HG02642 (cell line): ENCODE measurements around the gene BAZ1B.

Source experiments
- ATAC-seq: cut with Tn5 transposase; IDR thresholded peaks from one replicate; pipeline ENCODE4 v1.9.1; 2021; ENCODE audit warnings: mild to moderate bottlenecking; ENCODE audit not compliant: unreplicated experiment, poor library complexity

Gene BAZ1B

DNA sequence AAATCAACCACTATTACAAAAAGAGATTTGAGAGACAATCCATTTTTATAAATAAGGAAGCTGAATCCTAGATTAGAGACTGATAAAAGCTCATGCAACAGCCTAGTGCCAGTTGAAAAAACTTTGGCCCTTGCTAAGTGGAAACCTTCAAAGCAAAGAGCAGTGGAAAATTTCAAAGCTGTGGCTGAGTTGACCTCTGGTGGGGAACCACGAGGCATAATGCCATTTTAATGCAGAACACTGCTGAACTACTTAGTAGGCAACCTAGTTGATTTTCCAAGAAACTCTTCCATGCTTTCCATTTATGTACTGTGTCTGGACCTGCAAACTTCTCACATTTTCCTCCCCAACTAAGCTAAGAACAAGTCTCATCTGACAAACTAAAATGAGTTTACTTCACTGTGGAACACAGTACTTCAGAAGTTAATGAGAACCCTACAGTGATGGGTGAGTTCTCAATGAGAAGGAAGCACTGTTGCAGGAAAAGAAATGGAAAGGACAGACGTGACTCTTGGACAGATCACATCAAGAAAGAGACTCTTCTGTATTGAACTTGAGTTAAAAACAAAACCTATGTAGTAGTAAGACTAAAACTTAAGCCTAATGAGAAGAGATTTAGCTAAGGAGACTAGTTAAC lies 69.0 kb downstream of the BAZ1B start:
- no peak for ATAC-seq

DNA sequence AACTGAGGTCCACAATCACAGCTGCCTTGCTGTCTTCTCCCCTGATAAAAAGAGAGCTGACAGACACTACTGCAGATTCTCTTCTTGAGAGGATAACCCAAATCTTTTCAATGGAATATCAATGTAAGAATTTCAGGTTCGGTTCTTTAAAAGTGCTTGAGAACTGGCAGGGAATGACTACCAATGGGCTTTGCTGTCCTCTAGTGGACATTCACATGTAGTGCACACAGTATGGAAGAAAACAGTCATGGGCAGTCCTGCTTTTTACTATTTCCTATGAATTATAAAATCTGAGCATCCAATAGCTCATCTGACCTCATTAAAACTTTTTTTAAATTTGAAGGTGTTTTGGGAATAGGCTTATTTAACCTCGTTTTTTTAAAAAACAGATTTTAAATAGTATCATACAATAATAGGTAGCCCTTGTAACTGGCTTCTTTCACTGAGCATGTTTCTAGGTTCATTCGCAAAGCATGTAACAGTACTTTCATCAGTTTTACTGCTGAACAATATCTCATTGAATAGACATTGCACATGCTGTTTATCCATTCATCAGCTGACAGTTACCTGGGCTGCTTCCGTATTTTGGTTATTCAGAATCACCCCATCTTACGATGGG lies 70.2 kb downstream of the BAZ1B start:
- ATAC-seq: no peak

DNA sequence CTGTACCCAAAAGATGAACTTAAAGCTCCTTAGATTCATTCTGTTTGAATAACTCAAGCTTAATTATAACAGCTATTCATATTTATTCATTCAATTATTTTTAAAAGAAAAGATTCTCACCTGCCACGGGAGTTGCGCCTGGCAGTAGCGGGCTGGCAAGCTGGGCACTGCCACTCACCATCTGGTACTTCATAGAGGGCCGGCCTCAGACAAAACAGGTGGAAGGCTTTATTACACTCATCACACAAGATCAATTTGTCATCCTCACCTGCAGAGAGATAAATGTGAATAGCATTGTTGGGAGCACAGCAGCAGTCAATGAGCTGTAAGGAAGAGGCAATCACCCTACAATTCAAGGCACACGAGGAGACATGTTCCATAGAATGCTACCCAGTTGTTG lies 72.7 kb downstream of the BAZ1B start:
- ATAC-seq: no peak

DNA sequence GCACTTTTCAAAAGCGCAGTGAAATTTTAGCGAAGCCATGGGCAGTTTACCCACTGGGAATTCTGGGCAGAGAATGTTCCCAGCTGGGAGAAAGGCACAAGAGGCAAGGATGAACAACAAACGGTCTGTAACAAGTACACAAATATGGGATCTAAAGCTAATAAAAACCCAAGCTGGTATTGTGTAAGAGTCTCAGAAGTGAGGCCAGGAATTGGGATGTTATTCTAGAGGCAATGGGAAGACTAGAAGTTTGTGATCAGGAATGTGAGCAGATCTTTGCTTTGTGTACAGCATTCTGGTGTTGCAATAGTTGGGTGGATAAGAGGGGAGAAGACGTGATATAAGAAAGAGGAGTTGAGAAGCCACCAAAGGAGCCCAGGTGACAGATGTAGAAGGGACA lies 73.5 kb downstream of the BAZ1B start:
- ATAC-seq: no peak

DNA sequence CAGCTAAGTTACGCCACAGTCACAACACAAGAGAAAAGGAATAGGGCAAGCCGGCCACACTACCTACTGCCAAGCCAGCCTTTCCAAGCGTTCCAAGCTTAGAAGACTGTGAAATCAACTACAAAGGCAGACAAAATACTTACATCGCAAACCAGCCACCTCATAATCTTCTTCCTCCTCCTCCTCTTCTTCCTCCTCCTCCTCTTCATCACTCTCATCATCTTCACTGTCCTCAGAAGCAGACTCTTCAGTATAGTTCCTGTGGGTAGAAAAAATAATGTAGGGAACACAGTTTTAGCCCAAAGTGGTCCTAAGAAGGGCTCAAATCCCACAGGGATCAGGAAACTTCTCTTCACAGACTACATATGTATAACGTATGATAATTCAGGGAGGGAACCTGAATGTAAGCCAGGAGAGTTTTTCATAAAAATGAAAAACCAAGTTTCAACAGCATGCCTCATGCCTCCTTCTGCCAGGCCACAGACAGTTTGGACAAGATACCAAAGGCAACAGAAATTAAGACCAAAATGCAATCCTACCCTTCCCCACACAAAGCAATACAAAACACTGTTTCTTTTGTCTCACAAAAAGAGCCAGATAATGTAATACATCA lies 74.9 kb downstream of the BAZ1B start:
- no peak for ATAC-seq

DNA sequence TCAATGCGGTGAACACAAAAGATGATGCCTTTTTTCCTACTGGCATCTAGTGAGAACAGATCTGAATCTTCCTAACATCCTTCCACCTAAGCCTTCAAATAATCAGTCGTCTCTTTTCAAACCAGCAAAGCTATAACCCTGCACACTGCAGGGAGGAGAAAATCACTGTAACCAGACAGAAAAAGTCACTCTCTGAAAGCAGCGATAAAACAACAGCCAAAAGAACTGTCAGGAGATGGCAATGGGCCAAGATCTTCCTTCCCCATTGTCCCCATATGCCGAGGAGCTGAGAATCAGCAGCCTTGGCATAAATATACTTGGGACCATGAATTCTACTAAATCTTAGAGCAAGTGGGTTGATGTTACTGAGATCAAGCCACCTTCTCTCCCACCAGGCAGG lies 75.4 kb downstream of the BAZ1B start:
- no peak for ATAC-seq

DNA sequence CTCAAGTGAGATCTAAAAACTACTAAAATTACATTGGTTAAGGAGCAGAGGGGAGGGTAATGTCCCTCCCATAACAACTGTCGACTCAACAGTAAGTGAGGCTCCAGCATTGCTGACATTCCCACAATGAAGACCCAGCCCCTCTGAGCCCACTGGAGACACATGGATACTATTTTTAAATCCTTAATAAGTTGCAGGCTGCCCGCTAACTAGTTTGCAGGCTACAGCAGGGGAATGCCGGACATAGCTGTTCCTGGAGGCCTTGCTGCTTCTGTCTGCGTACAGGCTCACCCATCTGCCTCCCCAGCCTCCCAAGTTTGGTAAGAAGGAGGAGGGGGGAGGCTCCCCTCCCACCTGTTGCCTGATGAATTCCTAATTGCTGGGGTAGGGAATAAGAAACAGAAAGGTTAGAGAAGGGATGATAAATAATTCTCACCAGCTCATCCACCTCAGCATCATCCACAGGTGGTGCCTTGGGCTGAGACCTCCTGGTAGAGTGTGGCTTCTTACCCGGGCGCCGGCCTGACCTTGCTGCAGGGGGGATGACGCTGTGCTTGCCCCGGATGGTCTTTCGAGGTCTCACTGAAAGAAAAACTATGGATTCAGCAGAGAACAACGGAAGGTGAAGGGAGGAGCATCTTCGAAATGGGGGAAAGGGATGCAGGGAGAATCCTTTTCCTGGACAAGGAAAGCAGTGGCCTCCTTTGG lies 78.4 kb downstream of the BAZ1B start:
- ATAC-seq: no peak

DNA sequence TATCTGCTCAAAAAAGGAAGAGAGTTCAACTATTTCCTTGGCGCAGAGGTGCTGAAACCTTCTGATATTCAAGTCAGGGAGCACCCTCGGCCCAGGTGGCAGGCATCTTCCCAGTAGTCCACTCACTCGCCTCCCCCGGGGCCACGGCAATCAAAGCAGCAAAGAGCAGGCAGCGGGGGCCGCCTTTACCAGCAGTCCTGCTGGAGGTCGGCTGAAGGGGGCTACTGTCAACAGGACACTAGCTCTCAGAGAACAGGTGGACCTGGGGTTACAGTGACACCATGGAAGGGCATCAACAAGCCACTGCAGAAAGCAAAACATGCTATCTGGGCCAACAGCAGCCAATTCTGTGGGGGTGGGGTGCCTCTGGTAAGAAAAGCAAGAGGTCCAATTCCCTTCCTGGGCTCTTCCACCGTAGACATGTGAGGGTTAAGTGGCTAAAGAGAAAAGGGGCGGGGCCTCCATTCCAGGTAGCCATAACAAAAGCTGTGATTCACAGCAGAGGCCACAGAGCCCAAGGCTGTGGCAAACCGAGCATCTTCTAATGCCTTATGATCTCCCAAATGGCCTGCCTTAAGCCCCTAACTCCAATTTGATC lies 79.1 kb downstream of the BAZ1B start:
- ATAC-seq: no peak

DNA sequence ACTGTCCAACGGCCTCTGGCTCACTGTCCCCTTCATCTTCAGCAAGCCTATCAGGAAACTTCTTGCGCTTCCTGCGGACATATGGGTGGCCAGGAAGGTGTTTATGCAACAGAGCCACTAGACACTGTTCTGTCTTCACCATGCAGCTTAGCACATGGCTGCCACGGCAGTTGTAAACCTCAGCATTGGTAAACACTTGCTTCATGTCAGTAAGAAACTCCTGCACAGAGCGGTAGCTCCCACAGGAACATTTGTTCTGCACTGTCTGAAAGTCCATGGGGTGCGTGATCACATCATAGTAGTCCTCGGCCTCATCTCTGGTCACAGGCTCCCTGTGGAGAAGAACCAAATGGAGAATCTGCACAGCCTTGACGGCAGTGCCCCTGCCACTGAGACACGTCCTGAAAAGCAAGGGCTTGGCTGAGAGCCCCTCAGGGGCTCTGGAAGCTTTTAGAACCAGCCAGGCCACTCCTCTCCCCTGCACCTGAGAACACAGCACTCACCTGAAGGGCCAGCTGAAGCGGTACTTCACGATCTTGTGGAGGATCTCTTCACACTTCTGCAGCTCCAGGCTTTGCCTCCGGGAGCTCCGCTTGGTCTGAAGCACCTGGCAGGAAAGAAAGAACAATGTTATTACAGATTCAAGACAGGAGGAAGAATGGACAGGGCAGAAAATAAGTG lies 79.7 kb downstream of the BAZ1B start:
- no peak for ATAC-seq

DNA sequence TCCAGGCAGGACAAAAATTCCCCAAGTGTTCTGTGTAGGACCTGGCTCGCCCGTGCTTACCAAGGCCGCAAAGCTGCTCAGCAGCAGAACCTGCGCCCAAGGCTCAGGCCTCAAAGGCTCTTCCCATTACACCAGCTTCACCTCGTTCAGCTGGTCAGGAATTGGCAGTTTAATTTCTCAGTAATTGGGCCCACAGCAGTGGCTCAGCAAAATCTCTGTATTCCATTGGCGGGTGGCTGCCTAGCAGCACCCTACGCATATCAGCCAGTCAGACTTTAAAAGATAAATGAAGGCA lies 82.7 kb downstream of the BAZ1B start:
- no peak for ATAC-seq

DNA sequence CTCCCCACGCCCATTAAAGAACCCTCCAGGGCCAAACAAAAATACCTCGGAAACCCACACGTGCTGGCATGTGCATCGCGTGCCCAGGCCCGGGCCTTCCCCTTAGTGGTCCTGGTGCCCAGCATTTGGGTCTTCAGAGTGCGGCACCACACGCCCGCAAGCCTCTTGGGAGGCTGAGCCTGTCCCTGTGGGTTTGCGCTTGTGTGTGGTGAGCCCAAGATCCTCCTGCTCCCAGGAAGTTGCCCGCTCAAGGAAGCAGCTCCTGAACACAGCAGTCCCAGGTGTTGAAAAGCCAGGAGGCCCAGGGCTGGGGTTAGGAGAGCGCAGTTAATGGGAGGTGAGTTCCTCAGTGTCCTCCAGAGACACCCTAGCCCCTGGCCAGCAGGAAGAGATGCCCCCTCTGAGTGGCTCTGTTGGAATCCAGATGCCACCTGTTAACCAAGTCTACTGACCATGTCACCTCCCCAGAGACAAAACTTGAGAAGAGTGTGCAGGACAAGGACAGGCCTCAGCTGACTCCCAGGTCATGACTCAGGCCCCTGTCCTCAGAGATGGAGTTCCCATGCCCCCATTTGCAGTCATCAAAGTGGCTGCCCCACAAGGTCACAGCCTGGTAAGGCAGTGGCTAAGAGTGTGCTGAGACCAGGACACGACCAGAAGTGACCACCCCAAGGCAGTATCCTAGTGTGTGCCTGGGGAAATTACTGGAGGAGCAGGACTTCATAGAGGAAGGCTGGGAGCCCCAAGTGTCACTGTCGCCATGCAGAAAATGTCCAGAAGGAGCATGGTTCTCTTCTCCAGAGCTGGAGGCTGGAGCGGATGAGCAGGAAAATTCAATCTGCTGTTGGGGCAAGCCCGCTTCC lies 83.3 kb downstream of the BAZ1B start:
- ATAC-seq: no peak

DNA sequence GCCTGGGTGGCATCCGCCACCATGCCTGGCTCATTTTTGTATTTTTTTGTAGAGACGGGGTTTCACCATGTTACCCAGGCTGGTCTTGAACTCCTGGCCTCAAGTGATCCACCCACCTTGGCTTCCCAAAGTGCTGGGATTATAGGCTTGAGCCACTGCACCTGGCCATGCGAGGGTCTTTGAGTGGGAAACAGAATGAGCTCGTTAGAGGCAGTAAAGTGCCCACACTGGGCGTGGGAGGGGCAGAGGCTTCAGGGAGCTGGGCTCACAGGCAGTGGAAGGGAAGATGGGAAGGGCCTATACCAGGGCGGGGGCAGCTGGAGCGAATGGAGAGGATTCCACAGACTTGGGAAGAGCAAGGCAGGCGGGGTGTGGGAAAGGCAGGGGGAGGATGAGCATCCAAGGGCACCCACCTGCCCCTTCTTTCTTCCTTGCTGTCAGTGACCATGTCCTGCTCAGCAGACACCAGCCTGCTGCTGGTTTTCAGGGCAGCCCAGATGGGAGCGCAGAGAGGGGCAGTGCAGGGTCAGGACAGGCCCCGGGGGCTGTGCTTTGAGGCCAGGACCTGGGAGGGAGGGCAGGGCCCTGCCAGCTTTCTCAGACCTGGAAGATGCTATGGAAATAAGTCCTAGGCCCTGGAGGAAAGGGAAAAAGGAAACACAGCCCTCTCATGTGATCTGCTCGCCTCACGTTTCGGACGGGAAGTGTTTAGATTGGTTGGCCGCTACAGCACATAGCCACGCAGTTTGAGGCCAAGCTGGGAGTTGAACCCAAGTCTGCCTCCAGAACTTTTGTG lies 84.3 kb downstream of the BAZ1B start:
- no peak for ATAC-seq

DNA sequence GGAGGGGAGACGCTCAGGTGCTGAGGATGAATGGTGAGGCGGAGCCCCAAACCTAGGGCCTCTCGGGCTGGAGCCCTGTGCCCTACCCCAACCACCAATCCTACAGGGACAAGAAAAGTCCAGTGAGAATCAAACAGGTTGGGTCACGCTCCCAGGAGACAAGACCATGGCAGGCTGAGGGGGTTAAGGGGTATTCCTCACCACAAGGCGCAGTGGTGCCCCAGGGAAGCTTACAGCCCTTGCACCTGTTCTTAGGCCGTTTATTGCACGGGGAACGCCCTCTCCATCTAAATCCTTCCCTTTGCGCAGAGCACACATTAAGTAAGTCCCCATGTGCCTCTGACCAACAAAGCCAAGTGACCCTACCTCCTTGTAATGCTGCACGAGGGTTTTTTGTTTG lies 85.0 kb downstream of the BAZ1B start:
- ATAC-seq: no peak

DNA sequence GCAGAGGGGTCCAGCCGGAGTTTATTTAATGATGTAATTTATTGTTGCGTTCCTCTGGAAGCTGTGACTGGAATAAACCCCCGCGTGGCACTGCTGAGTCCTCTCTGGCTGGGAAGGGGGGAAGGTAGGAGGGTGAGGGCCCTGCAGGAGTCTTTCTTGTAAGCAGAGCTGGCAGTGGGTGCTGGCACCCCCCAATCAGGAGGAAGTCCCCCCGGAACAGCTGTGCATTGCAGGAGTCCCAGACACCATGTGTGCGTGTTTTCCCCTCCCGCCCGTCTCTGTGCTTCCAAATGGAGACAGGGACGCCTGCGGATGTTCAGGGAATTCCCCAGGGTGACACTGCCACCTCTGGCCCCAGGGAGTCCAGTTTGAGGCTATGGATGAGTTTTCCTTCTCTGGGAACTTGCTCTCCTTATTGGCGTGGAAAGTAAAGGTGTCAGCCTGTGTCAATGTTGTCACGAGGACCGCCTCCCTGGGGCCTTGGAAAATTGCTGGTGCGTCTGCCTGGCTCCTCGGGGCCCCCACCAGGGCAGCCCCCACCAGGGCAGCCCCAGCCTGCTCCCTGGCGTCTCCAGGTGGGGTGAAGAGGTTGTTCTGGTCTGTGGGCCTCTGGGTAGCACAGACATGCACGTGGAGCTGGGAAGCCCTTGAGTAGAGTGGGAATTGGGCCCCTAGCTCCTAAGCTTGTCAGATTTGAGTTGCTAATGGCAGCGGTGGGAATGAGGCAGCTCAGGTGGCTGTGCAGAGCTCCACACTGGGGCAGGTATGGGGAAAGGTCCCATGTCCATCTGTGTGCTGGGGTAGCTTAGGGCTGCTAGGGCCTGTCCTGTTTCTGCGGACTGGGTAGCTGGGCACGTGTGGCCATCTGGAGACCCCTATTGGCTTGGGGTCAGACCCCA lies 85.8 kb downstream of the BAZ1B start:
- ATAC-seq: no peak

DNA sequence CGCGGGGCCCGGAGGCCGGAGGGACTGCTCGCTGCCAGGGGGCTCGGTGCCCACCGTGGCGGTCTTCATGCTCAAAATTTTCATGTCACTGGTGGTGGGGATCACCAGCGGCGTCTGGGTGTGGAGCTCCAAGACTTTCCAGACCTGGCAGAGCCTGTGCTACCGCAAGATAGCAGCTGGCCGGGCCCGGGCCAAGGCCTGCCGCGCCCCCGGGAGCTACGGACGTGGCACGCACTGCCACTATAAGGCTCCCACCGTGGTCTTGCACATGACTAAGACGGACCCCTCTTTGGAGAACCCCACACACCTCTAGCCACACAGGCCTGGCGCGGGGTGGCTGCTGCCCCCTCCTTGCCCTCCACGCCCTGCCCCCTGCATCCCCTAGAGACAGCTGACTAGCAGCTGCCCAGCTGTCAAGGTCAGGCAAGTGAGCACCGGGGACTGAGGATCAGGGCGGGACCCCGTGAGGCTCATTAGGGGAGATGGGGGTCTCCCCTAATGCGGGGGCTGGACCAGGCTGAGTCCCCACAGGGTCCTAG lies 86.6 kb downstream of the BAZ1B start:
- no peak for ATAC-seq

DNA sequence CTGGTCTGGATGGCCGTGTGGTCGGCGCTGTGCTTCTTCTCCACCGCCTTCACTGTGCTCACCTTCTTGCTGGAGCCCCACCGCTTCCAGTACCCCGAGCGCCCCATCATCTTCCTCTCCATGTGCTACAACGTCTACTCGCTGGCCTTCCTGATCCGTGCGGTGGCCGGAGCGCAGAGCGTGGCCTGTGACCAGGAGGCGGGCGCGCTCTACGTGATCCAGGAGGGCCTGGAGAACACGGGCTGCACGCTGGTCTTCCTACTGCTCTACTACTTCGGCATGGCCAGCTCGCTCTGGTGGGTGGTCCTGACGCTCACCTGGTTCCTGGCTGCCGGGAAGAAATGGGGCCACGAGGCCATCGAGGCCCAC lies 87.4 kb downstream of the BAZ1B start:
- ATAC-seq: no peak

DNA sequence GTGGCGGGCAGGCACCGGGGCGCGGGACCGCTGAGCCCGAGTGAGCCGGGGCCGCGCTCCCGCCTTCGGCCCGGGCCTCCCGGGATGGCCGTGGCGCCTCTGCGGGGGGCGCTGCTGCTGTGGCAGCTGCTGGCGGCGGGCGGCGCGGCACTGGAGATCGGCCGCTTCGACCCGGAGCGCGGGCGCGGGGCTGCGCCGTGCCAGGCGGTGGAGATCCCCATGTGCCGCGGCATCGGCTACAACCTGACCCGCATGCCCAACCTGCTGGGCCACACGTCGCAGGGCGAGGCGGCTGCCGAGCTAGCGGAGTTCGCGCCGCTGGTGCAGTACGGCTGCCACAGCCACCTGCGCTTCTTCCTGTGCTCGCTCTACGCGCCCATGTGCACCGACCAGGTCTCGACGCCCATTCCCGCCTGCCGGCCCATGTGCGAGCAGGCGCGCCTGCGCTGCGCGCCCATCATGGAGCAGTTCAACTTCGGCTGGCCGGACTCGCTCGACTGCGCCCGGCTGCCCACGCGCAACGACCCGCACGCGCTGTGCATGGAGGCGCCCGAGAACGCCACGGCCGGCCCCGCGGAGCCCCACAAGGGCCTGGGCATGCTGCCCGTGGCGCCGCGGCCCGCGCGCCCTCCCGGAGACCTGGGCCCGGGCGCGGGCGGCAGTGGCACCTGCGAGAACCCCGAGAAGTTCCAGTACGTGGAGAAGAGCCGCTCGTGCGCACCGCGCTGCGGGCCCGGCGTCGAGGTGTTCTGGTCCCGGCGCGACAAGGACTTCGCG lies 88.0 kb downstream of the BAZ1B start:
- peak; percentile 17 for ATAC-seq
